Activated T-cell treated with anti-CD3 and anti-CD28 coated beads, Interleukin-2, amount 50 U/mL, for 4 hours (primary cell): ENCODE measurements around the gene ATP6V0A1. TPM values are rescaled to one million over a fixed set of nuclear protein-coding genes. Genes with fewer than 3 reads are reported as not detected.
"Not testable (repeated sequence)": the region's sequence is repeated elsewhere in the genome, so short reads cannot be mapped to it uniquely, and the experiment has no call there.

Experiments
- ATAC-seq, 2 donors: fragments of 200-7000 bp; cut with Tn5 transposase; one replicate each; pipeline ENCODE4 v1.10.0; 2021
- DNase-seq: peaks from one replicate; pipeline ENCODE4 v3.0.0-alpha.2; 2020
- H3K27me3 Mint-ChIP-seq: one replicate; pipeline ENCODE4 v1.8.0; 2021; ENCODE audit warnings: low read depth, mixed read lengths
- H3K36me3 Mint-ChIP-seq: one replicate; pipeline ENCODE4 v1.8.0; 2022; ENCODE audit warnings: mixed read lengths; ENCODE audit not compliant: insufficient read depth
- H3K4me1 Mint-ChIP-seq: one replicate; pipeline ENCODE4 v1.8.0; 2021; ENCODE audit warnings: low read depth, mixed read lengths
- H3K4me3 Mint-ChIP-seq: one replicate; pipeline ENCODE4 v1.8.0; 2021; ENCODE audit warnings: mild to moderate bottlenecking, moderate library complexity, mixed read lengths
- H3K9me3 Mint-ChIP-seq: one replicate; pipeline ENCODE4 v1.8.0; 2021; ENCODE audit warnings: mixed read lengths
- total RNA-seq, 3 donors: library from RNA; stranded (reverse); gene quantifications; one replicate each; pipeline ENCODE4 v1.2.1, GENCODE V29; 2021

Gene ATP6V0A1
- total RNA-seq, 3 donors from 2014 or later = 12.8 to 18.0 (median 14.4) TPM

- Mint-ChIP-seq H3K4me1 (peaks cover 25% of the 10 kb centered on the region), H3K36me3 (peaks cover 12% of the 10 kb centered on the region), H3K27me3 (no peaks in the 10 kb centered on the region), H3K9me3 (no peaks in the 10 kb centered on the region), H3K4me3 (no peak overlapping the region)
- DNase-seq (no peak), ATAC-seq (no peak)
These were observed 67.4 kb downstream of the ATP6V0A1 start for GRCh38 chr17:42526031-42526444.

DNA sequence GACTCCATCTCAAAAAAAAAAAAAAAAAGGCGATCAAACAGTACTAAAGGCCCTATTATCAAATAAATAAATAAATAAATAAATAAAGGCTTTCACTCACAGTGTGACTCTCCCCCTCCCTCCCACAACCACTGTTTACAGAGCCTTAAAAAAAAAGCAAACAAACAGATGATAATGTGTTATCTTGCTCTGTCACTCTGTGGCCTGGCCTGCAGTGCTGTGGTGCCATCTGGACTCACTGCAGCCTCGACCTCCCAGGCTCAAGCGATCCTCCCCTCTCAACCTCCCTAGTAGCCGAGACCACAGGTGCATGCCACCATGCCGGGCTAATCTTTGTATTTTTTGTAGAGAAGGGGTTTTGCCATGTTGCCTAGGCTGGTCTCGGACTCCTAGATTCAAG lies 69.3 kb downstream of the ATP6V0A1 start:
- DNase-seq (no peak), ATAC-seq (no peak)
- Mint-ChIP-seq H3K4me1 (peaks cover 33% of the 10 kb centered on the region), H3K27me3 (no peaks in the 10 kb centered on the region), H3K4me3 (no peak overlapping the region), H3K36me3 (peaks cover 4% of the 10 kb centered on the region), H3K9me3 (no peaks in the 10 kb centered on the region)

DNA sequence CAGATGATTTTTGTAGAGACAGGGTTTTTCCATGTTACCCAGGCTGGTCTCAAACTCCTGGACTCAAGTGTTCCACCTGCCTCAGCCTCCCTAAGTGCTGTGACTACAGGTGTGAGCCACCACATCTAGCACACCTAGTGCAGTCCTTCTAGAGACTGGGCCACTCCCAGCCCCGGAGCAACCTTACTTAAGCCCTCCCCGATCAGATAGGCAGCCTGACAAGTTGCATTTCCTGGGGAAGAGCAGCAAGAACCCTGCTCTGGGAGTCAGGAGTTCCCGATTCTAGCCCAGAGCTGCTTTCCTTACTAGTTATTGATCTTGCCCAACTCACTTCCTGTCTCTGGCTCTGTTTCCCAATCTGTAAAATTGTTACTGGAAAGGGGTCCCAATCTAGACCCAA lies 70.4 kb downstream of the ATP6V0A1 start:
- Mint-ChIP-seq H3K9me3 (no peaks in the 10 kb centered on the region), H3K4me3 (no peak overlapping the region), H3K4me1 (peaks cover 37% of the 10 kb centered on the region), H3K27me3 (no peaks in the 10 kb centered on the region), H3K36me3 (no peaks in the 10 kb centered on the region)
- no peak for ATAC-seq
- no peak for DNase-seq

GRCh38 chr17:42530952-42531454 lies 72.3 kb downstream of the ATP6V0A1 start:
- Mint-ChIP-seq H3K36me3 (no peaks in the 10 kb centered on the region), H3K9me3 (no peaks in the 10 kb centered on the region), H3K27me3 (no peaks in the 10 kb centered on the region), H3K4me1 (peaks cover 43% of the 10 kb centered on the region), H3K4me3 (no peak overlapping the region)
- no peak for ATAC-seq
- DNase-seq = no peak

GRCh38 chr17:42531455-42532354 lies 73.0 kb downstream of the ATP6V0A1 start:
- Mint-ChIP-seq H3K36me3 (no peaks in the 10 kb centered on the region), H3K4me1 (peaks cover 45% of the 10 kb centered on the region), H3K4me3 (peak overlapping the region; percentile 73), H3K27me3 (no peaks in the 10 kb centered on the region), H3K9me3 (no peaks in the 10 kb centered on the region)
- DNase-seq (peak; percentile 32), ATAC-seq (peak; percentile 42 to 47)

- Mint-ChIP-seq H3K27me3 (no peaks in the 10 kb centered on the region), H3K4me1 (peaks cover 38% of the 10 kb centered on the region), H3K9me3 (no peaks in the 10 kb centered on the region), H3K36me3 (peaks cover 5% of the 10 kb centered on the region), H3K4me3 (peak overlapping the region; percentile 82)
- ATAC-seq = peak in 1 of 2 donors; percentile 0
- no peak for DNase-seq
These were observed 76.7 kb downstream of the ATP6V0A1 start for GRCh38 chr17:42535155-42536047.

- DNase-seq = peak; percentile 73
- Mint-ChIP-seq H3K4me3 (peak within 1 kb of the TSS; percentile 83), H3K4me1 (peaks cover 38% of the 10 kb centered on the region), H3K36me3 (peaks cover 5% of the 10 kb centered on the region), H3K27me3 (no peaks in the 10 kb centered on the region), H3K9me3 (no peaks in the 10 kb centered on the region)
- peak; percentile 87 to 91 for ATAC-seq
These were observed 77.3 kb downstream of the ATP6V0A1 start, which contains the start of gene NAGLU for GRCh38 chr17:42536048-42536371. TSS of gene NAGLU (plus strand) at chr17:42536241. CDS start at chr17:42536273, 32 bp downstream.

DNA sequence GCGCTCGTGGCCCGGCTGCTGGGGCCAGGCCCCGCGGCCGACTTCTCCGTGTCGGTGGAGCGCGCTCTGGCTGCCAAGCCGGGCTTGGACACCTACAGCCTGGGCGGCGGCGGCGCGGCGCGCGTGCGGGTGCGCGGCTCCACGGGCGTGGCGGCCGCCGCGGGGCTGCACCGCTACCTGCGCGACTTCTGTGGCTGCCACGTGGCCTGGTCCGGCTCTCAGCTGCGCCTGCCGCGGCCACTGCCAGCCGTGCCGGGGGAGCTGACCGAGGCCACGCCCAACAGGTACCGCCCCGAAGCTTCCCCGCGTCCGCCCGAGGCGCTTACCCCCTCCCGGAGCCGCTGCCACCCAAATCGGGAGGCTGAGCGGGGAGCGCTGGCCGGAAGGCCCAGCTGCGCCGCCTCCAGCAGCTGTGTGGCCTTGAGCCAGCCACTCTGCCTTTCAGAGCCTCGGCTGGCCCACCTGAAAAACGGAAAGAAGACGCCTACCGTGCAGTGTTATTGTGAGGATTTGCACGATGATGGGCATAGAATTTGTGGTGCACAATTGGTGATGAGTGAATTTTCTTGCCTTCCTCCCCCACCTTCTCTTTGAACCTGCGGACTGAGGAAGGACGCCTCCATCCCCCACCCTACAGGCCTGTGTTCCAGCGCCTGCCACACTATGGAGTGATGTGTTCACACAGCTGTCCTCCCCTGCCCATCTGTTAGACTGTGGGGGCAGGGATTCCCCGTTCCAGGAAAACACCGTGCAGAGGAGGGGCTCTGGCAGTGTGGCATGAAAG lies 77.9 kb downstream of the ATP6V0A1 start:
- Mint-ChIP-seq H3K4me1 (peaks cover 38% of the 10 kb centered on the region), H3K4me3 (peak overlapping the region; percentile 83), H3K36me3 (peaks cover 5% of the 10 kb centered on the region), H3K27me3 (no peaks in the 10 kb centered on the region), H3K9me3 (no peaks in the 10 kb centered on the region)
- peak; percentile 61 for DNase-seq
- peak; percentile 77 to 78 for ATAC-seq

GRCh38 chr17:42537156-42537805 lies 78.6 kb downstream of the ATP6V0A1 start:
- Mint-ChIP-seq H3K36me3 (peaks cover 5% of the 10 kb centered on the region), H3K27me3 (no peaks in the 10 kb centered on the region), H3K4me3 (peak overlapping the region; percentile 83), H3K4me1 (peaks cover 36% of the 10 kb centered on the region), H3K9me3 (no peaks in the 10 kb centered on the region)
- no peak for ATAC-seq
- DNase-seq = no peak

- Mint-ChIP-seq H3K4me3 (peak overlapping the region; percentile 83), H3K9me3 (no peaks in the 10 kb centered on the region), H3K4me1 (peaks cover 36% of the 10 kb centered on the region), H3K36me3 (peaks cover 5% of the 10 kb centered on the region), H3K27me3 (no peaks in the 10 kb centered on the region)
- ATAC-seq (no peak), DNase-seq (no peak)
These were observed 79.3 kb downstream of the ATP6V0A1 start for GRCh38 chr17:42537826-42538451.

GRCh38 chr17:42538482-42538881 lies 79.8 kb downstream of the ATP6V0A1 start:
- no peak for DNase-seq
- H3K4me1 Mint-ChIP-seq = peaks cover 34% of the 10 kb centered on the region
- no peaks in the 10 kb centered on the region for H3K27me3 Mint-ChIP-seq
- no peak for ATAC-seq
- H3K9me3 Mint-ChIP-seq = no peaks in the 10 kb centered on the region
- H3K36me3 Mint-ChIP-seq = peaks cover 5% of the 10 kb centered on the region
- no peak overlapping the region for H3K4me3 Mint-ChIP-seq

- H3K4me1 Mint-ChIP-seq = peaks cover 28% of the 10 kb centered on the region
- DNase-seq, H3K36me3 Mint-ChIP-seq, H3K27me3 Mint-ChIP-seq, H3K9me3 Mint-ChIP-seq, ATAC-seq, H3K4me3 Mint-ChIP-seq: not testable (repeated sequence)
These were observed 81.9 kb downstream of the ATP6V0A1 start for GRCh38 chr17:42540558-42540957.
